HEK293 (cell line): ENCODE data around the gene MBNL2.
A peak's percentile ranks its signal among the peaks of the same experiment; 100 is the strongest.

Experiments used
- CTCF ChIA-PET: fragments of 350-600 bp; formaldehyde crosslinking; extraction: SDS; loops from one replicate; lab custom pipeline; 2021; ENCODE audit warnings: antibody characterized with exemption; lab: Yijun Ruan, JAX
- POLR2A ChIA-PET: fragments of 300-600 bp; formaldehyde crosslinking; extraction: SDS; loops from one replicate; lab custom pipeline; 2020; ENCODE audit warnings: antibody characterized with exemption, inconsistent platforms; lab: Yijun Ruan, JAX
- H3K27ac ChIP-seq: fragments of 200-500 bp; sonication (Bioruptor generic); 2 replicates; pipeline ENCODE4 v1.5.1; 2014; ENCODE audit warnings: low read depth, low read length, control low read depth, inconsistent platforms; ENCODE audit errors: extremely low read depth
- H3K36me3 ChIP-seq, 2 experiments: fragments of 200-500 bp in 1 of 2; sonication (Bioruptor generic) in 1 of 2; 1 replicate in 1 of 2; 2 replicates in 1 of 2; pipeline ENCODE4 v1.5.1; 2014 to 2017; ENCODE audit warnings: inconsistent platforms in 2 of 2, low read length in 2 of 2; ENCODE audit not compliant: control insufficient read depth in 2 of 2, insufficient read depth in 1 of 2
- H3K4me1 ChIP-seq: fragments of 200-500 bp; sonication (Bioruptor generic); 2 replicates; pipeline ENCODE4 v1.5.1; 2014; ENCODE audit warnings: mild to moderate bottlenecking, low read length, inconsistent platforms; ENCODE audit not compliant: control insufficient read depth, insufficient read depth
- H3K4me3 ChIP-seq: 2 replicates; pipeline ENCODE4 v1.5.1; 2011; ENCODE audit warnings: low read depth, mild to moderate bottlenecking, control low read depth, low read length, moderate library complexity
- H3K9me3 ChIP-seq: fragments of 200-500 bp; sonication (Bioruptor generic); 2 replicates; pipeline ENCODE4 v1.5.1; 2014; ENCODE audit warnings: low read depth, low read length, inconsistent platforms; ENCODE audit not compliant: control insufficient read depth, insufficient read depth
- FEZF1 ChIP-seq: fragments of 450-650 bp; formaldehyde crosslinking; IDR thresholded peaks from 2 replicates; pipeline ENCODE4 v1.5.1; 2016; ENCODE audit warnings: missing biosample characterization, missing genetic modification characterization
- HOXA7 ChIP-seq: sonication (generic); formaldehyde crosslinking; IDR thresholded peaks from 2 replicates; pipeline ENCODE4 v1.8.1; 2022; ENCODE audit warnings: missing genetic modification reagents, borderline replicate concordance
- KLF1 ChIP-seq: fragments of 450-650 bp; formaldehyde crosslinking; IDR thresholded peaks from 2 replicates; pipeline ENCODE4 v1.5.1; 2016; ENCODE audit warnings: missing biosample characterization, missing genetic modification characterization
- KLF7 ChIP-seq: fragments of 450-650 bp; formaldehyde crosslinking; IDR thresholded peaks from 2 replicates; pipeline ENCODE4 v1.5.1; 2016; ENCODE audit warnings: missing biosample characterization, missing genetic modification characterization, borderline replicate concordance
- MYNN ChIP-seq: fragments of 450-650 bp; formaldehyde crosslinking; IDR thresholded peaks from 2 replicates; pipeline ENCODE4 v1.5.1; 2016; ENCODE audit warnings: missing biosample characterization, missing genetic modification characterization, borderline replicate concordance
- OSR2 ChIP-seq: fragments of 450-650 bp; formaldehyde crosslinking; IDR thresholded peaks from 2 replicates; pipeline ENCODE4 v1.5.1; 2016; ENCODE audit warnings: missing biosample characterization, missing genetic modification characterization
- PRDM1 ChIP-seq: fragments of 450-650 bp; formaldehyde crosslinking; IDR thresholded peaks from 2 replicates; pipeline ENCODE4; 2016; ENCODE audit warnings: missing biosample characterization, missing genetic modification characterization
- ZBTB21 ChIP-seq: fragments of 450-650 bp; formaldehyde crosslinking; IDR thresholded peaks from 2 replicates; pipeline ENCODE4 v1.5.1; 2017; ENCODE audit warnings: missing biosample characterization, missing genetic modification characterization
- ZNF19 ChIP-seq: fragments of 450-650 bp; formaldehyde crosslinking; IDR thresholded peaks from 2 replicates; pipeline ENCODE4; 2016; ENCODE audit warnings: missing biosample characterization, missing genetic modification characterization, low read depth
- ZNF2 ChIP-seq: fragments of 450-650 bp; formaldehyde crosslinking; IDR thresholded peaks from 2 replicates; pipeline ENCODE4 v1.5.1; 2016; ENCODE audit warnings: missing biosample characterization, missing genetic modification characterization
- ZNF391 ChIP-seq: fragments of 450-650 bp; formaldehyde crosslinking; IDR thresholded peaks from 2 replicates; pipeline ENCODE4 v1.5.1; 2016; ENCODE audit warnings: low read depth, missing biosample characterization, missing genetic modification characterization, borderline replicate concordance
- ZNF530 ChIP-seq: fragments of 450-650 bp; formaldehyde crosslinking; IDR thresholded peaks from 2 replicates; pipeline ENCODE4 v1.5.1; 2016; ENCODE audit warnings: low read depth, missing biosample characterization, missing genetic modification characterization
- ZNF600 ChIP-seq: fragments of 450-650 bp; formaldehyde crosslinking; IDR thresholded peaks from 2 replicates; pipeline ENCODE4 v1.5.1; 2016; ENCODE audit warnings: missing biosample characterization, missing genetic modification characterization
- ZNF623 ChIP-seq: fragments of 450-650 bp; formaldehyde crosslinking; IDR thresholded peaks from 2 replicates; pipeline ENCODE4 v1.5.1; 2016; ENCODE audit warnings: missing biosample characterization, missing genetic modification characterization
- ZNF629 ChIP-seq: fragments of 450-650 bp; formaldehyde crosslinking; IDR thresholded peaks from 2 replicates; pipeline ENCODE4 v1.5.1; 2017; ENCODE audit warnings: missing biosample characterization, missing genetic modification characterization
- ZNF654 ChIP-seq: fragments of 450-650 bp; formaldehyde crosslinking; IDR thresholded peaks from 2 replicates; pipeline ENCODE4 v1.5.1; 2016; ENCODE audit warnings: low read depth, missing biosample characterization, missing genetic modification characterization
- ZNF670 ChIP-seq: fragments of 450-650 bp; formaldehyde crosslinking; IDR thresholded peaks from 2 replicates; pipeline ENCODE4 v1.5.1; 2016; ENCODE audit warnings: missing biosample characterization, missing genetic modification characterization, low read depth
- ZNF776 ChIP-seq: fragments of 450-650 bp; formaldehyde crosslinking; IDR thresholded peaks from 2 replicates; pipeline ENCODE4 v1.5.0; 2017; ENCODE audit warnings: missing biosample characterization, missing genetic modification characterization, borderline replicate concordance
- ZNF791 ChIP-seq: fragments of 450-650 bp; formaldehyde crosslinking; IDR thresholded peaks from 2 replicates; pipeline ENCODE4 v1.5.1; 2016; ENCODE audit warnings: missing biosample characterization, missing genetic modification characterization
- TF ChIP-seq, protein P1 (sequence below): fragments of 450-650 bp; formaldehyde crosslinking; IDR thresholded peaks from 2 replicates; pipeline ENCODE4 v1.5.1; 2016; ENCODE audit warnings: missing biosample characterization, missing genetic modification characterization
- TF ChIP-seq, protein P2 (sequence below): fragments of 450-650 bp; formaldehyde crosslinking; IDR thresholded peaks from 2 replicates; pipeline ENCODE4 v1.5.1; 2016; ENCODE audit warnings: missing biosample characterization, missing genetic modification characterization
- TF ChIP-seq, protein P3 (sequence below): IDR thresholded peaks from 2 replicates; pipeline ENCODE4 v1.6.1; 2011; ENCODE audit warnings: mild to moderate bottlenecking, low read depth, low read length, borderline replicate concordance
- TF ChIP-seq, protein P4 (sequence below): fragments of 450-650 bp; formaldehyde crosslinking; IDR thresholded peaks from 2 replicates; pipeline ENCODE4 v1.5.1; 2016; ENCODE audit warnings: missing biosample characterization, missing genetic modification characterization
- TF ChIP-seq, protein P5 (sequence below): fragments of 450-650 bp; formaldehyde crosslinking; IDR thresholded peaks from 2 replicates; pipeline ENCODE4 v1.5.1; 2017; ENCODE audit warnings: missing biosample characterization, missing genetic modification characterization
- TF ChIP-seq, protein P6 (sequence below): fragments of 450-650 bp; formaldehyde crosslinking; IDR thresholded peaks from 2 replicates; pipeline ENCODE4 v1.5.1; 2017; ENCODE audit warnings: missing biosample characterization, missing genetic modification characterization

The MBNL2 gene

DNA sequence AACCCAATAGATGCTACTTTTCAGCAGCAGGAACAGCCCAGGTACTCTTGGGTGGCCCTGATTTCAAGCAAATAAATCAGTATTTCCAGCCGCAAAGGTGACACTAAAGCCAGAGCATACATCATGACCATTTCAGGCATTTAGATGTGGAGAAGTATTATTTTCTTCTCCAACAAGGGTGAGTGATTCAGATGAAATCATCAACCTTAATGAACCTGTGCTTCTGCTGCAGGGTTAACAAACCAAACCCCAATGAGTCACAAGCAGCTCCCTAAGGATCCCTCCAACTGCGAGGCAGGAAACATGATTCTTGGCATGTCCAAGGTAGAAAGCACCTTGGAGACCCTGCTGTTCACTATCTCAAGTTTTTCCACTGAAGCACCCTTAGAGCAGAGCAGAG, 32.7 kb downstream of the MBNL2 start (continued):
- no peak for TF ChIP-seq ZNF623
- TF ChIP-seq, protein P1, sequence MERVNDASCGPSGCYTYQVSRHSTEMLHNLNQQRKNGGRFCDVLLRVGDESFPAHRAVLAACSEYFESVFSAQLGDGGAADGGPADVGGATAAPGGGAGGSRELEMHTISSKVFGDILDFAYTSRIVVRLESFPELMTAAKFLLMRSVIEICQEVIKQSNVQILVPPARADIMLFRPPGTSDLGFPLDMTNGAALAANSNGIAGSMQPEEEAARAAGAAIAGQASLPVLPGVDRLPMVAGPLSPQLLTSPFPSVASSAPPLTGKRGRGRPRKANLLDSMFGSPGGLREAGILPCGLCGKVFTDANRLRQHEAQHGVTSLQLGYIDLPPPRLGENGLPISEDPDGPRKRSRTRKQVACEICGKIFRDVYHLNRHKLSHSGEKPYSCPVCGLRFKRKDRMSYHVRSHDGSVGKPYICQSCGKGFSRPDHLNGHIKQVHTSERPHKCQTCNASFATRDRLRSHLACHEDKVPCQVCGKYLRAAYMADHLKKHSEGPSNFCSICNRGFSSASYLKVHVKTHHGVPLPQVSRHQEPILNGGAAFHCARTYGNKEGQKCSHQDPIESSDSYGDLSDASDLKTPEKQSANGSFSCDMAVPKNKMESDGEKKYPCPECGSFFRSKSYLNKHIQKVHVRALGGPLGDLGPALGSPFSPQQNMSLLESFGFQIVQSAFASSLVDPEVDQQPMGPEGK: no peak
- no peak for TF ChIP-seq MYNN
- TF ChIP-seq, protein P2, sequence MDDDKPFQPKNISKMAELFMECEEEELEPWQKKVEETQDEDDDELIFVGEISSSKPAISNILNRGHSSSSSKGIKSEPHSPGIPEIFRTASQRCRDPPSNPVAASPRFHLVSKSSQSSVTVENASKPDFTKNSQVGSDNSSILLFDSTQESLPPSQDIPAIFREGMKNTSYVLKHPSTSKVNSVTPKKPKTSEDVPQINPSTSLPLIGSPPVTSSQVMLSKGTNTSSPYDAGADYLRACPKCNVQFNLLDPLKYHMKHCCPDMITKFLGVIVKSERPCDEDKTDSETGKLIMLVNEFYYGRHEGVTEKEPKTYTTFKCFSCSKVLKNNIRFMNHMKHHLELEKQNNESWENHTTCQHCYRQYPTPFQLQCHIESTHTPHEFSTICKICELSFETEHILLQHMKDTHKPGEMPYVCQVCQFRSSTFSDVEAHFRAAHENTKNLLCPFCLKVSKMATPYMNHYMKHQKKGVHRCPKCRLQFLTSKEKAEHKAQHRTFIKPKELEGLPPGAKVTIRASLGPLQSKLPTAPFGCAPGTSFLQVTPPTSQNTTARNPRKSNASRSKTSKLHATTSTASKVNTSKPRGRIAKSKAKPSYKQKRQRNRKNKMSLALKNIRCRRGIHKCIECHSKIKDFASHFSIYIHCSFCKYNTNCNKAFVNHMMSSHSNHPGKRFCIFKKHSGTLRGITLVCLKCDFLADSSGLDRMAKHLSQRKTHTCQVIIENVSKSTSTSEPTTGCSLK (tag by site-specific recombination): no peak
- TF ChIP-seq KLF7: no peak
- peak; percentile 35; the same call in 1 of the 2 replicates for TF ChIP-seq ZNF2 (tag by site-specific recombination)
- TF ChIP-seq ZNF791: no peak
- TF ChIP-seq ZNF19 (tag by site-specific recombination): no peak
- no peak for TF ChIP-seq ZNF391 (tag by site-specific recombination)
- TF ChIP-seq, protein P3, sequence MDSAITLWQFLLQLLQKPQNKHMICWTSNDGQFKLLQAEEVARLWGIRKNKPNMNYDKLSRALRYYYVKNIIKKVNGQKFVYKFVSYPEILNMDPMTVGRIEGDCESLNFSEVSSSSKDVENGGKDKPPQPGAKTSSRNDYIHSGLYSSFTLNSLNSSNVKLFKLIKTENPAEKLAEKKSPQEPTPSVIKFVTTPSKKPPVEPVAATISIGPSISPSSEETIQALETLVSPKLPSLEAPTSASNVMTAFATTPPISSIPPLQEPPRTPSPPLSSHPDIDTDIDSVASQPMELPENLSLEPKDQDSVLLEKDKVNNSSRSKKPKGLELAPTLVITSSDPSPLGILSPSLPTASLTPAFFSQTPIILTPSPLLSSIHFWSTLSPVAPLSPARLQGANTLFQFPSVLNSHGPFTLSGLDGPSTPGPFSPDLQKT: no peak
- no peak for TF ChIP-seq ZNF776 (tag by site-specific recombination)
- peak; percentile 56; the same call in 1 of the 2 replicates for TF ChIP-seq ZBTB21 (tag by site-specific recombination)
- TF ChIP-seq, protein P4, sequence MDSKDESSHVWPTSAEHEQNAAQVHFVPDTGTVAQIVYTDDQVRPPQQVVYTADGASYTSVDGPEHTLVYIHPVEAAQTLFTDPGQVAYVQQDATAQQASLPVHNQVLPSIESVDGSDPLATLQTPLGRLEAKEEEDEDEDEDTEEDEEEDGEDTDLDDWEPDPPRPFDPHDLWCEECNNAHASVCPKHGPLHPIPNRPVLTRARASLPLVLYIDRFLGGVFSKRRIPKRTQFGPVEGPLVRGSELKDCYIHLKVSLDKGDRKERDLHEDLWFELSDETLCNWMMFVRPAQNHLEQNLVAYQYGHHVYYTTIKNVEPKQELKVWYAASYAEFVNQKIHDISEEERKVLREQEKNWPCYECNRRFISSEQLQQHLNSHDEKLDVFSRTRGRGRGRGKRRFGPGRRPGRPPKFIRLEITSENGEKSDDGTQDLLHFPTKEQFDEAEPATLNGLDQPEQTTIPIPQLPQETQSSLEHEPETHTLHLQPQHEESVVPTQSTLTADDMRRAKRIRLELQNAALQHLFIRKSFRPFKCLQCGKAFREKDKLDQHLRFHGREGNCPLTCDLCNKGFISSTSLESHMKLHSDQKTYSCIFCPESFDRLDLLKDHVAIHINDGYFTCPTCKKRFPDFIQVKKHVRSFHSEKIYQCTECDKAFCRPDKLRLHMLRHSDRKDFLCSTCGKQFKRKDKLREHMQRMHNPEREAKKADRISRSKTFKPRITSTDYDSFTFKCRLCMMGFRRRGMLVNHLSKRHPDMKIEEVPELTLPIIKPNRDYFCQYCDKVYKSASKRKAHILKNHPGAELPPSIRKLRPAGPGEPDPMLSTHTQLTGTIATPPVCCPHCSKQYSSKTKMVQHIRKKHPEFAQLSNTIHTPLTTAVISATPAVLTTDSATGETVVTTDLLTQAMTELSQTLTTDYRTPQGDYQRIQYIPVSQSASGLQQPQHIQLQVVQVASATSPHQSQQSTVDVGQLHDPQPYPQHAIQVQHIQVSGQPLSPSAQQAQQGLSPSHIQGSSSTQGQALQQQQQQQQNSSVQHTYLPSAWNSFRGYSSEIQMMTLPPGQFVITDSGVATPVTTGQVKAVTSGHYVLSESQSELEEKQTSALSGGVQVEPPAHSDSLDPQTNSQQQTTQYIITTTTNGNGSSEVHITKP (tag by site-specific recombination): peak; percentile 63
- TF ChIP-seq ZNF670 (tag by site-specific recombination): no peak

DNA sequence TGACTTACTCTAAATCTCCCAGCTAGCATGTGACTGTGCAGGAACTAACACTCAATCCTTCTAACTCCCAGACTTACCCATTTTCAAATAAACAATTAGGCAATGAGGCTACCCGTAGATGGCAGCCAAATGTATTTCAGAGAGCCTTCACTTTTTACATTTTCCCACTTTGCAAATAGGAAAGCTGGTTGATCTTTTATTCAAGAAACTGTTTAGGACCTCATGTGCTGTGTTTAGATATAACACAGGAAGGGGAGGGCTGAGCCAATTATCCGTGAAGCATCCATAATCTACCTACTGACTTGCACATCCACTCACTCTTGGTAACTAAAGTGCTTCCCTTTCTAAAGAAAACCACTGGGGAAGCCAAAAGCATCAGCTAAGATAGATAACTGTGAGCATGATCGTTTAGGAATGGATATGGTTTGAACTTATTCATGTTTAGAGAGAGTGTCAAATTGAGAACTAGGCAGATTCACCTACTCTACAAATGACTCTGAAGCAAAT, 33.4 kb downstream of the MBNL2 start:
- Histone ChIP-seq H3K4me1 (peaks cover 43% of the 10 kb centered on the region), H3K4me3 (no peak overlapping the region)
- POLR2A ChIA-PET: no interaction called here
- no peak for TF ChIP-seq ZNF530 (tag by site-specific recombination)
- no peak for TF ChIP-seq HOXA7
- TF ChIP-seq ZNF600 (tag by site-specific recombination): peak; percentile 75
- TF ChIP-seq ZNF629 (tag by site-specific recombination): no peak
- TF ChIP-seq OSR2 (tag by site-specific recombination): peak; percentile 79
- TF ChIP-seq FEZF1 (tag by site-specific recombination): peak; percentile 71
- TF ChIP-seq PRDM1 (tag by site-specific recombination): peak; percentile 80
- TF ChIP-seq ZNF654 (tag by site-specific recombination): no peak
- no peak for TF ChIP-seq KLF1
- TF ChIP-seq, protein P5, sequence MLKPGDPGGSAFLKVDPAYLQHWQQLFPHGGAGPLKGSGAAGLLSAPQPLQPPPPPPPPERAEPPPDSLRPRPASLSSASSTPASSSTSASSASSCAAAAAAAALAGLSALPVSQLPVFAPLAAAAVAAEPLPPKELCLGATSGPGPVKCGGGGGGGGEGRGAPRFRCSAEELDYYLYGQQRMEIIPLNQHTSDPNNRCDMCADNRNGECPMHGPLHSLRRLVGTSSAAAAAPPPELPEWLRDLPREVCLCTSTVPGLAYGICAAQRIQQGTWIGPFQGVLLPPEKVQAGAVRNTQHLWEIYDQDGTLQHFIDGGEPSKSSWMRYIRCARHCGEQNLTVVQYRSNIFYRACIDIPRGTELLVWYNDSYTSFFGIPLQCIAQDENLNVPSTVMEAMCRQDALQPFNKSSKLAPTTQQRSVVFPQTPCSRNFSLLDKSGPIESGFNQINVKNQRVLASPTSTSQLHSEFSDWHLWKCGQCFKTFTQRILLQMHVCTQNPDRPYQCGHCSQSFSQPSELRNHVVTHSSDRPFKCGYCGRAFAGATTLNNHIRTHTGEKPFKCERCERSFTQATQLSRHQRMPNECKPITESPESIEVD (tag by site-specific recombination): peak; percentile 85
- TF ChIP-seq, protein P6, sequence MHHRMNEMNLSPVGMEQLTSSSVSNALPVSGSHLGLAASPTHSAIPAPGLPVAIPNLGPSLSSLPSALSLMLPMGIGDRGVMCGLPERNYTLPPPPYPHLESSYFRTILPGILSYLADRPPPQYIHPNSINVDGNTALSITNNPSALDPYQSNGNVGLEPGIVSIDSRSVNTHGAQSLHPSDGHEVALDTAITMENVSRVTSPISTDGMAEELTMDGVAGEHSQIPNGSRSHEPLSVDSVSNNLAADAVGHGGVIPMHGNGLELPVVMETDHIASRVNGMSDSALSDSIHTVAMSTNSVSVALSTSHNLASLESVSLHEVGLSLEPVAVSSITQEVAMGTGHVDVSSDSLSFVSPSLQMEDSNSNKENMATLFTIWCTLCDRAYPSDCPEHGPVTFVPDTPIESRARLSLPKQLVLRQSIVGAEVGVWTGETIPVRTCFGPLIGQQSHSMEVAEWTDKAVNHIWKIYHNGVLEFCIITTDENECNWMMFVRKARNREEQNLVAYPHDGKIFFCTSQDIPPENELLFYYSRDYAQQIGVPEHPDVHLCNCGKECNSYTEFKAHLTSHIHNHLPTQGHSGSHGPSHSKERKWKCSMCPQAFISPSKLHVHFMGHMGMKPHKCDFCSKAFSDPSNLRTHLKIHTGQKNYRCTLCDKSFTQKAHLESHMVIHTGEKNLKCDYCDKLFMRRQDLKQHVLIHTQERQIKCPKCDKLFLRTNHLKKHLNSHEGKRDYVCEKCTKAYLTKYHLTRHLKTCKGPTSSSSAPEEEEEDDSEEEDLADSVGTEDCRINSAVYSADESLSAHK (tag by site-specific recombination): peak; percentile 39; the same call in 1 of the 2 replicates

More for the DNA sequence above, 33.4 kb downstream of the MBNL2 start:
- H3K36me3 ChIP-seq: no peaks in the 10 kb centered on the region
- no peaks in the 10 kb centered on the region for H3K9me3 ChIP-seq
- peak overlapping the region; percentile 72 for H3K27ac ChIP-seq
- CTCF ChIA-PET: interaction anchor here (1.2 kb wide), 1 partner anchor 75 kb away, joined by 3 read pairs; no protein-coding TSS in a partner anchor
